CD14-positive monocyte (primary cell): ENCODE measurements around the gene ILDR1. TPM values are rescaled to one million over a fixed set of nuclear protein-coding genes. Genes with fewer than 3 reads are reported as not detected.

Experiments
- DNase-seq, 3 donors: peaks; one replicate each; pipeline ENCODE4 v3.0.0-alpha.2; 2011 to 2022
- H2AFZ ChIP-seq: 2 replicates; pipeline ENCODE4 v1.6.0; 2012; ENCODE audit warnings: mild to moderate bottlenecking, low read depth, low read length, inconsistent platforms; ENCODE audit not compliant: insufficient read depth, poor library complexity, severe bottlenecking
- H3K27ac ChIP-seq, 2 donors: 1 replicate in 1 of 2; 2 replicates in 1 of 2; pipeline ENCODE4 v1.5.1; 2012 to 2013; ENCODE audit warnings: low read length in 2 of 2, control low read depth in 1 of 2, inconsistent platforms in 1 of 2, low read depth in 1 of 2, mild to moderate bottlenecking in 1 of 2
- H3K27me3 ChIP-seq, 2 donors: one replicate each; pipeline versions ENCODE4 v1.6.0 to v1.6.1; 2011 to 2013; ENCODE audit warnings: low read length in 2 of 2; ENCODE audit not compliant: control insufficient read depth in 2 of 2, insufficient read depth in 2 of 2
- H3K36me3 ChIP-seq, 2 donors: replicated peaks in 1 of 2; 1 replicate in 1 of 2; 2 replicates in 1 of 2; pipeline versions ENCODE4 v1.5.1 to v1.6.1; 2012 to 2013; ENCODE audit warnings: low read length in 2 of 2, control low read depth in 1 of 2, inconsistent platforms in 1 of 2, mild to moderate bottlenecking in 1 of 2; ENCODE audit not compliant: insufficient read depth in 2 of 2, control insufficient read depth in 1 of 2
- H3K4me1 ChIP-seq, 2 donors: 1 replicate in 1 of 2; 2 replicates in 1 of 2; pipeline versions ENCODE4 v1.5.1 to v1.6.1; 2012 to 2013; ENCODE audit warnings: low read length in 2 of 2, control low read depth in 1 of 2, inconsistent platforms in 1 of 2, mild to moderate bottlenecking in 1 of 2, moderate library complexity in 1 of 2; ENCODE audit not compliant: insufficient read depth in 2 of 2, control insufficient read depth in 1 of 2
- H3K4me2 ChIP-seq: replicated peaks from 2 replicates; pipeline ENCODE3; 2012; ENCODE audit warnings: low read length, moderate library complexity, mild to moderate bottlenecking; ENCODE audit not compliant: poor library complexity, severe bottlenecking; ENCODE audit errors: extremely low read depth
- H3K4me3 ChIP-seq, 3 experiments: fragments of 200-600 bp in 1 of 3; sonication (generic) in 1 of 3; replicated peaks in 1 of 3; 1 replicate in 2 of 3; 2 replicates in 1 of 3; pipeline ENCODE4 v1.5.1; 2011 to 2013; ENCODE audit warnings: low read length in 3 of 3, mild to moderate bottlenecking in 3 of 3, control low read depth in 2 of 3, low read depth in 2 of 3, inconsistent platforms in 1 of 3, moderate library complexity in 1 of 3
- H3K79me2 ChIP-seq: 2 replicates; pipeline ENCODE4 v1.6.0; 2012; ENCODE audit warnings: mild to moderate bottlenecking, control low read depth, inconsistent platforms, low read length, moderate library complexity; ENCODE audit not compliant: insufficient read depth
- H3K9ac ChIP-seq: 2 replicates; pipeline ENCODE4 v1.6.0; 2017; ENCODE audit warnings: low read length, mild to moderate bottlenecking; ENCODE audit not compliant: insufficient read depth, poor library complexity, severe bottlenecking
- H3K9me3 ChIP-seq, 2 donors: replicated peaks in 1 of 2; 1 replicate in 1 of 2; 2 replicates in 1 of 2; pipeline versions ENCODE4 v1.5.1 to v1.6.1; 2012 to 2013; ENCODE audit warnings: low read length in 2 of 2, control low read depth in 1 of 2; ENCODE audit not compliant: control insufficient read depth in 1 of 2, insufficient read depth in 1 of 2
- H4K20me1 ChIP-seq: 2 replicates; pipeline ENCODE4 v1.6.0; 2012; ENCODE audit warnings: mild to moderate bottlenecking, low read length, control low read depth, moderate library complexity; ENCODE audit not compliant: insufficient read depth
- H3K27ac Mint-ChIP-seq, 7 donors: one replicate each; pipeline ENCODE4 v1.8.0; 2020; ENCODE audit warnings: mild to moderate bottlenecking in 7 of 7, mixed read lengths in 7 of 7, moderate library complexity in 6 of 7, inconsistent platforms in 2 of 7
- H3K27me3 Mint-ChIP-seq, 3 donors: one replicate each; pipeline ENCODE4 v1.8.0; 2021 to 2022; ENCODE audit warnings: low read depth in 3 of 3, mild to moderate bottlenecking in 3 of 3, mixed read lengths in 3 of 3, moderate library complexity in 3 of 3, inconsistent platforms in 1 of 3
- H3K36me3 Mint-ChIP-seq, 2 donors: one replicate each; pipeline ENCODE4 v1.8.0; 2020; ENCODE audit warnings: mixed read lengths in 2 of 2, inconsistent platforms in 1 of 2, mild to moderate bottlenecking in 1 of 2
- H3K4me1 Mint-ChIP-seq: one replicate; pipeline ENCODE4 v1.8.0; 2020; ENCODE audit warnings: mild to moderate bottlenecking, mixed read lengths
- H3K4me3 Mint-ChIP-seq, 2 donors: one replicate each; pipeline ENCODE4 v1.8.0; 2020; ENCODE audit warnings: mild to moderate bottlenecking in 2 of 2, mixed read lengths in 2 of 2, moderate library complexity in 1 of 2
- H3K9me3 Mint-ChIP-seq, 7 donors: one replicate each; pipeline ENCODE4 v1.8.0; 2020 to 2022; ENCODE audit warnings: mixed read lengths in 7 of 7, mild to moderate bottlenecking in 6 of 7, moderate library complexity in 6 of 7, inconsistent platforms in 2 of 7
- WGBS: methylation state at CpG from one replicate; pipeline ENCODE4 v1.1.5; 2013; ENCODE audit warnings: missing lambda C conversion rate; ENCODE audit not compliant: insufficient coverage; 5-methylcytosine and 5-hydroxymethylcytosine counted together
- intact Hi-C, 2 donors: fragments of 100-400 bp; cut with micrococcal nuclease; formaldehyde crosslinking; loops; one replicate each; pipeline versions ENCODE4 v1.15.0 to v1.15.1; 2023
- polyA plus RNA-seq, 3 donors: library from polyadenylated mRNA; depleted of rRNA in 1 of 3; unstranded in 2 of 3; stranded (reverse) in 1 of 3; fragments of 300-500 nt in 2 of 3; fragments of >200 nt in 1 of 3; fragmentation: Illumina TruSeq in 2 of 3; gene quantifications; 1 replicate in 2 of 3; 2 replicates in 1 of 3; pipeline ENCODE4 v1.2.3, GENCODE V29; 2012 to 2021
- TF ChIP-seq, protein P1 (sequence below): fragments of 200-600 bp; IDR thresholded peaks from one replicate; pipeline ENCODE4 v1.8.0; 2022; ENCODE audit warnings: antibody characterized with exemption, mild to moderate bottlenecking

Gene ILDR1
- polyA plus RNA-seq, 3 donors: 0.12 to 0.28 (median 0.20) TPM

DNA sequence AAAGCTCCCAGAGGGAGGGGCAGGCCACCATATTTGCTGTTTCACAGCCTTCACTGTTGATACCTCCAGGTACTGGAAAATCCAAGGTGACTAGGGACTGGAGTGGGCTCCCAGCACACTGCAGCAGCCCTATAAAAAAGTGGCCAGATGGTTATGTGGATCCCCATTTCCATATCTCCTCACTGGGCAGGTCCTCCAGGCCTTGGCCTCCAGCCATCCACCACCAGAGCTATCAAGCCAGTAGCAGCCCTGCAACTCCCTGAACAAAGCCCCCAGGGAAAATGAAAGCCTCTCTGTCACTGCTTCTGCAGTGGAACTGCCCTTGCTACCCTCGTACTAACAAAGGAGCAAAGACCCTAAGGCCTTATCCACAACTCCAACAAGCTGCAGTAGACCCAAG lies 58.4 kb downstream of the ILDR1 start:
- Histone ChIP-seq H3K27ac (no peak overlapping the region), H3K27me3 (no peaks in the 10 kb centered on the region), H3K4me3 (no peak overlapping the region), H3K4me1 (peaks cover 7% of the 10 kb centered on the region in 2 donors), H3K36me3 (no peaks in the 10 kb centered on the region), H3K4me2 (no peak overlapping the region), H3K79me2 (no peaks in the 10 kb centered on the region), H3K9me3 (peaks cover 23 to 26% of the 10 kb centered on the region in 2 donors), H4K20me1 (no peaks in the 10 kb centered on the region), H2AFZ (no peak overlapping the region), H3K9ac (no peak overlapping the region)
- no peak for DNase-seq
- H3K4me1 Mint-ChIP-seq: peaks cover 3% of the 10 kb centered on the region
- intact Hi-C loops: no loop called here
- TF ChIP-seq, protein P1, sequence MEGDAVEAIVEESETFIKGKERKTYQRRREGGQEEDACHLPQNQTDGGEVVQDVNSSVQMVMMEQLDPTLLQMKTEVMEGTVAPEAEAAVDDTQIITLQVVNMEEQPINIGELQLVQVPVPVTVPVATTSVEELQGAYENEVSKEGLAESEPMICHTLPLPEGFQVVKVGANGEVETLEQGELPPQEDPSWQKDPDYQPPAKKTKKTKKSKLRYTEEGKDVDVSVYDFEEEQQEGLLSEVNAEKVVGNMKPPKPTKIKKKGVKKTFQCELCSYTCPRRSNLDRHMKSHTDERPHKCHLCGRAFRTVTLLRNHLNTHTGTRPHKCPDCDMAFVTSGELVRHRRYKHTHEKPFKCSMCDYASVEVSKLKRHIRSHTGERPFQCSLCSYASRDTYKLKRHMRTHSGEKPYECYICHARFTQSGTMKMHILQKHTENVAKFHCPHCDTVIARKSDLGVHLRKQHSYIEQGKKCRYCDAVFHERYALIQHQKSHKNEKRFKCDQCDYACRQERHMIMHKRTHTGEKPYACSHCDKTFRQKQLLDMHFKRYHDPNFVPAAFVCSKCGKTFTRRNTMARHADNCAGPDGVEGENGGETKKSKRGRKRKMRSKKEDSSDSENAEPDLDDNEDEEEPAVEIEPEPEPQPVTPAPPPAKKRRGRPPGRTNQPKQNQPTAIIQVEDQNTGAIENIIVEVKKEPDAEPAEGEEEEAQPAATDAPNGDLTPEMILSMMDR: no peak
- no peaks in the 10 kb centered on the region for H3K27me3 Mint-ChIP-seq
- H3K27ac Mint-ChIP-seq: no peak overlapping the region
- H3K4me3 Mint-ChIP-seq: no peak overlapping the region
- H3K9me3 Mint-ChIP-seq: peaks cover 31 to 56% (median 47%) of the 10 kb centered on the region in 7 donors
- WGBS: 100% methylated on average over 1 of the region's 1 CpG
- peaks cover 6 to 16% of the 10 kb centered on the region in 2 donors for H3K36me3 Mint-ChIP-seq

DNA sequence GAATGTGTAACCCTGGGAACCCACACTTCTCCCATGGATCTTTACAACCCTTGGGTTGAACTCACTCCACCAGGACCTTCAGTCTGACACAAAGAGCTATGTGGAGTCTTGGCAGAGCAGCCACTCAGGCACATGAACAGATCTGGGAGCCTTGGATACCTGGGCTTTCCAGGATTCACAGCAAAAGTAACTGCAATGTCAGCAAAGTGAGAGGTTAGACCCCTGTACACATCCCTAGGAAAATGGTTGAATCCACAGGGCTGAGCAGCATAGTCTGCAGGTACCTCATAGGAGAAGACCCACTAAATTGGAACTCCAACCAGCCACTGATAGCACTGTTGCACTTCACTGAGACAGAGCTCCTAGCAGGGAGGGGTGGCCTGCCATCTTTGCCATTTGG lies 59.6 kb downstream of the ILDR1 start:
- Mint-ChIP-seq H3K27ac (no peak overlapping the region), H3K9me3 (peaks cover 31 to 56% (median 50%) of the 10 kb centered on the region in 7 donors), H3K4me1 (peaks cover 14% of the 10 kb centered on the region), H3K4me3 (no peak overlapping the region), H3K36me3 (peaks cover 8 to 21% of the 10 kb centered on the region in 2 donors), H3K27me3 (no peaks in the 10 kb centered on the region)
- intact Hi-C loops: no loop called here
- Histone ChIP-seq H3K27me3 (no peaks in the 10 kb centered on the region), H3K79me2 (no peaks in the 10 kb centered on the region), H3K9ac (no peak overlapping the region), H3K27ac (no peak overlapping the region), H3K9me3 (peaks cover 23 to 26% of the 10 kb centered on the region in 2 donors), H2AFZ (no peak overlapping the region), H3K4me3 (no peak overlapping the region), H3K4me2 (no peak overlapping the region), H3K36me3 (no peaks in the 10 kb centered on the region), H3K4me1 (peaks cover 18% of the 10 kb centered on the region in 2 donors), H4K20me1 (no peaks in the 10 kb centered on the region)
- TF ChIP-seq, protein P1: no peak
- no peak for DNase-seq
